NT2/D1 (cell line): ENCODE results near the gene RP9.

Experiments used
- SUZ12 ChIP-seq: IDR thresholded peaks from 2 replicates; pipeline ENCODE4 v1.6.1; 2011; ENCODE audit not compliant: insufficient read length, insufficient read depth; ENCODE audit errors: extremely low read depth
- YY1 ChIP-seq: IDR thresholded peaks from 2 replicates; pipeline ENCODE4 v1.6.1; 2011; ENCODE audit not compliant: insufficient read length, insufficient read depth
- ZNF274 ChIP-seq: IDR thresholded peaks from 2 replicates; pipeline ENCODE4 v1.6.1; 2011; ENCODE audit warnings: mild to moderate bottlenecking, low read depth, low read length

DNA sequence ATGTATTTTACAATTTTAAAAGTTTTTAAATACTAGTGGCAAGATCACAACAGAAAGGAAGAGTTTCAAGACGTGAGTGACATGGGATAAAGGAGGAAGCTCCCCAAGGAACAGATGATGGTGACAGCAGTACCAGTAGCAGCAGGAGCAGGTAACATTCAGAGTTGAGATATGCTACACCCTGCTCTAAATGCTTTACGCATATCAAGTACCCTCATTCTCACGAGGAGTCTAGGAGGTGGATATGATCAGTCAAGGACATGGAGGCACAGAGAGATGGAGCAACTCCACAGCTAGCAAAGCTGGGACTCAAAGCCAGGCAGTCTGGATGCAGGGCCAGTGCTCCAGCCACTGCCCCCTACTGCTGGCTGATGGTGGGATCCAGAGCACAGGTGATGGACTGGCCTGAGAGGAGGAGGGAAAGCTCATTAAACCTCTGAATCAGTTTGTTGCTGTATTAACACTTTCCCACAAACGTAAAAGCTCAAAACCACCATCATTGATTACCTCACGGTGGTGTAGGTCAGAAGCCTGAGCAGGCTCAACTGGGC, 17.5 kb downstream of the RP9 start:
- no peak for TF ChIP-seq SUZ12
- no peak for TF ChIP-seq YY1
- TF ChIP-seq ZNF274 = no peak
